HL-60 (cell line): ENCODE results near the gene FBLN1.

ENCODE experiments used
- CTCF ChIP-seq: IDR thresholded peaks from one replicate; pipeline ENCODE4 v1.5.1; 2011; ENCODE audit warnings: low read length, control low read depth, inconsistent platforms; ENCODE audit not compliant: insufficient read depth
- TF ChIP-seq, protein P1 (sequence below): IDR thresholded peaks from 2 replicates; pipeline ENCODE4 v1.6.1; 2012; ENCODE audit warnings: low read depth; ENCODE audit not compliant: insufficient replicate concordance

GRCh38 chr22:45572444-45572843 lies 69.8 kb downstream of the FBLN1 start:
- TF ChIP-seq, protein P1, sequence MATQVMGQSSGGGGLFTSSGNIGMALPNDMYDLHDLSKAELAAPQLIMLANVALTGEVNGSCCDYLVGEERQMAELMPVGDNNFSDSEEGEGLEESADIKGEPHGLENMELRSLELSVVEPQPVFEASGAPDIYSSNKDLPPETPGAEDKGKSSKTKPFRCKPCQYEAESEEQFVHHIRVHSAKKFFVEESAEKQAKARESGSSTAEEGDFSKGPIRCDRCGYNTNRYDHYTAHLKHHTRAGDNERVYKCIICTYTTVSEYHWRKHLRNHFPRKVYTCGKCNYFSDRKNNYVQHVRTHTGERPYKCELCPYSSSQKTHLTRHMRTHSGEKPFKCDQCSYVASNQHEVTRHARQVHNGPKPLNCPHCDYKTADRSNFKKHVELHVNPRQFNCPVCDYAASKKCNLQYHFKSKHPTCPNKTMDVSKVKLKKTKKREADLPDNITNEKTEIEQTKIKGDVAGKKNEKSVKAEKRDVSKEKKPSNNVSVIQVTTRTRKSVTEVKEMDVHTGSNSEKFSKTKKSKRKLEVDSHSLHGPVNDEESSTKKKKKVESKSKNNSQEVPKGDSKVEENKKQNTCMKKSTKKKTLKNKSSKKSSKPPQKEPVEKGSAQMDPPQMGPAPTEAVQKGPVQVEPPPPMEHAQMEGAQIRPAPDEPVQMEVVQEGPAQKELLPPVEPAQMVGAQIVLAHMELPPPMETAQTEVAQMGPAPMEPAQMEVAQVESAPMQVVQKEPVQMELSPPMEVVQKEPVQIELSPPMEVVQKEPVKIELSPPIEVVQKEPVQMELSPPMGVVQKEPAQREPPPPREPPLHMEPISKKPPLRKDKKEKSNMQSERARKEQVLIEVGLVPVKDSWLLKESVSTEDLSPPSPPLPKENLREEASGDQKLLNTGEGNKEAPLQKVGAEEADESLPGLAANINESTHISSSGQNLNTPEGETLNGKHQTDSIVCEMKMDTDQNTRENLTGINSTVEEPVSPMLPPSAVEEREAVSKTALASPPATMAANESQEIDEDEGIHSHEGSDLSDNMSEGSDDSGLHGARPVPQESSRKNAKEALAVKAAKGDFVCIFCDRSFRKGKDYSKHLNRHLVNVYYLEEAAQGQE = no peak
- no peak for TF ChIP-seq CTCF
